GM21529 (cell line): ENCODE measurements around the gene ABHD4.
"Not testable (repeated sequence)": the region's sequence is repeated elsewhere in the genome, so short reads cannot be mapped to it uniquely, and the experiment has no call there.

Experiments used
- ATAC-seq: cut with Tn5 transposase; IDR thresholded peaks from one replicate; pipeline ENCODE4 v1.9.1; 2021; ENCODE audit not compliant: unreplicated experiment

ABHD4 gene

GRCh38 chr14:22598099-22598895 is at the start of gene ABHD4:
ABHD4 (plus strand) TSS chr14:22598300; CDS start chr14:22598307, 7 bp downstream.
- peak; percentile 79 for ATAC-seq

GRCh38 chr14:22549324-22549962 is 48.7 kb upstream of the ABHD4 start:
- ATAC-seq, result no peak

GRCh38 chr14:22549981-22550673 is 48.0 kb upstream of the ABHD4 start:
- peak; percentile 63 for ATAC-seq

DNA sequence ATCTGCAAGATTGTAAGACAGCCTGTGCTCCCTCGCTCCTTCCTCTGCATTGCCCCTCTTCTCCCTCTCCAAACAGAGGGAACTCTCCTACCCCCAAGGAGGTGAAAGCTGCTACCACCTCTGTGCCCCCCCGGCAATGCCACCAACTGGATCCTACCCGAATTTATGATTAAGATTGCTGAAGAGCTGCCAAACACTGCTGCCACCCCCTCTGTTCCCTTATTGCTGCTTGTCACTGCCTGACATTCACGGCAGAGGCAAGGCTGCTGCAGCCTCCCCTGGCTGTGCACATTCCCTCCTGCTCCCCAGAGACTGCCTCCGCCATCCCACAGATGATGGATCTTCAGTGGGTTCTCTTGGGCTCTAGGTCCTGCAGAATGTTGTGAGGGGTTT is 46.5 kb upstream of the ABHD4 start:
- ATAC-seq, result no peak

GRCh38 chr14:22552001-22552826 is 45.9 kb upstream of the ABHD4 start:
- ATAC-seq, result no peak

DNA sequence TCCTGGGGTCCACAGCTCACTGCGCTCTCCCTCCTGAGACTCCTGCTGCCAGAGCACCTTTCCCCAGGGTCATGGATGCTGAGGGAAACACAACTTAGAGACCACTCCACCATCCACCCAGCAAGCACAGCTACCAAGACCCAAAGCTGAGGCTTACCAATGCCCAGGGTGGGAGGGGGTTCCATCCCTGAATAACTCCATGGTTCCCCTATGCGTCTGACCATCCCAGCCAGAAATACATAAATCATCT is 45.3 kb upstream of the ABHD4 start:
- no peak for ATAC-seq

DNA sequence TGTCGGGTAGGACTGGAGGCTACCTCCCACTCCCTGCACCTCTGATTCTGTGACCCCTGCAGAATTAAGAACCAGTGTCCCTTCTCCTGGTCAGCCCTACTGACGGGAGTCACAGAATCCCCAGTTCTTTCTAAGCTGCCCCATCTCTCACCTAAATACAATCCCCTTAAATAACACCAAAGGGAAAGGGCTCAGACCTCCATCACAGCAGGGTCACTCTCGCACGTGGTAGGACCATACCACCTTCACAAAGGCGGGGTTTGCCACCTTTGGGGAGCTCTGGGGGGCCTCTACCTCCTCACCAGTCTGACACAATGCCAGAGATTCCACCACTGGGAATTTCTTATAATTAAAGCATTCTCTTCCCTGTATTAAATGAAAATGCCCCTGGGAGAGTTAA is 44.7 kb upstream of the ABHD4 start:
- ATAC-seq, result no peak

- ATAC-seq, result not testable (repeated sequence)
Measured at GRCh38 chr14:22553861-22554497, 44.1 kb upstream of the ABHD4 start.

DNA sequence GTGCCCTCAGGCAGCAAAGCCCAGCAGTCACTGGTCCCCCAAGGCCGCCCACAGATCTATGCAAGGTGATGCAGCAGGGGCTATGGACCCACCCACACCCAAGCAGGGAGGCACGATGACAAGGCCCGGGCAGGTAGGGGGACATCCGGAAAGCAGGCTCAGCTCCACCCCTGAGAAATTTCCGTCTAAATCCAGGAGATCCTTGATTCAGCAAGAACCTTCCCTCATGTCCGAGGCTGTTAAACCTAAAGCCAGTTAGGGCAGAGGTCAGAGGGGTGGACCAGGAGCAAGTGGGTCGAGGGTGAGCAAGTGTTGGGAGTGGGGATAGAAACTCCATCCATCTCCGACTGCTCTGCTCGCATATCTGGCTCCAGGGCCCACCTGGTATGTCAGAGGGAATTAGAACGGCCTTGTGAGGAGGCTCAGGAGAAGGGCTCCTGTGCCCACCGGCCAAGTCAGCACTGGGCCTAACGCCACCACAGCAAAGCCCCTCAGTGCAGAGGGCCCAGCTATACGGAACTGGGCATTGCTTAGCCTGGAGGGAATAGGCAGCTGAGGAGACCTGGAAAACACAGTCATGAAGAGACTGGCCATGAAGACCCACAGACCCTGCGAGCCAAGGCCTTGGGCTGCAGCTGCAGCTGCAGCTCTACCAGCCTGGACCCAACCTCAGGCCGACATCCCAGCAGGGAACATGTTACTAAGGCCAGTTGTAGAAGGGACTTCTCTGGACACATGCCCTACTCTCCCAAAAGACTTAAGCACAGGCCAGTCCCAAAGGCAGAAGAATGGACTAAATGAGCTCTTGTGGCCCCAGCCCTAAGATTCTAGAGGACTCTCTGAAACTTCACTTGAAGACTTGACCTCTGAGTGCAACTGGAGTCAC is 43.4 kb upstream of the ABHD4 start:
- no peak for ATAC-seq

DNA sequence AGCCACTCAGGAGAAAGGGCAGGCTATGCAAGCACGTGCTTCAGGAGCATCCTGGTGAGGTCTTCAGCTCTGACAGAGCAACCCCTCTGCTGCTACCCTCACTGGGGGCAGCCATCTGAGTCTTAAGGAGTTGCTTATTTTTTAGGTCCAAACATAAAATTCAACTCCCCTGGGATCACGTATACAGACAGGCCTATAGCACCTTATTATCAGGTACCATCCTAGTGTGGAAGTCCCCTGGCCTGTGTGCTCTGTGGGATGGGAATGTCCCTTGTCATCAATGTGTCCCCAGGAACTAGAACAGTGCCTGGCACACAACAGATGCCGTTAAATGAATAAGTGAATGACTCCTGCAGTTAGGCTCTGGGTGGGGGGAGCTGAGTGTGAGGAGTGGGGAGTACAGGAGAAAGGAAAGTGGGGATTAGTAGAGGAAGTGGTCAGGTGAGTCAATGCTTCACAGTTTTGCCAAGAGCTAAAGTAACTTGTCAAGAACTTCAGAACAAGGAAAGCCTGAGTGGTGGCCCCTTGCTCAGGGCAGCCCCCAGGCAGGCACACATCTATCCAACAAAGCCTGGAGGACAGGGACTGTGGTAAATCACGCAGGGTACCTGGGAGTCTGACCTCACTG is 42.6 kb upstream of the ABHD4 start:
- no peak for ATAC-seq

DNA sequence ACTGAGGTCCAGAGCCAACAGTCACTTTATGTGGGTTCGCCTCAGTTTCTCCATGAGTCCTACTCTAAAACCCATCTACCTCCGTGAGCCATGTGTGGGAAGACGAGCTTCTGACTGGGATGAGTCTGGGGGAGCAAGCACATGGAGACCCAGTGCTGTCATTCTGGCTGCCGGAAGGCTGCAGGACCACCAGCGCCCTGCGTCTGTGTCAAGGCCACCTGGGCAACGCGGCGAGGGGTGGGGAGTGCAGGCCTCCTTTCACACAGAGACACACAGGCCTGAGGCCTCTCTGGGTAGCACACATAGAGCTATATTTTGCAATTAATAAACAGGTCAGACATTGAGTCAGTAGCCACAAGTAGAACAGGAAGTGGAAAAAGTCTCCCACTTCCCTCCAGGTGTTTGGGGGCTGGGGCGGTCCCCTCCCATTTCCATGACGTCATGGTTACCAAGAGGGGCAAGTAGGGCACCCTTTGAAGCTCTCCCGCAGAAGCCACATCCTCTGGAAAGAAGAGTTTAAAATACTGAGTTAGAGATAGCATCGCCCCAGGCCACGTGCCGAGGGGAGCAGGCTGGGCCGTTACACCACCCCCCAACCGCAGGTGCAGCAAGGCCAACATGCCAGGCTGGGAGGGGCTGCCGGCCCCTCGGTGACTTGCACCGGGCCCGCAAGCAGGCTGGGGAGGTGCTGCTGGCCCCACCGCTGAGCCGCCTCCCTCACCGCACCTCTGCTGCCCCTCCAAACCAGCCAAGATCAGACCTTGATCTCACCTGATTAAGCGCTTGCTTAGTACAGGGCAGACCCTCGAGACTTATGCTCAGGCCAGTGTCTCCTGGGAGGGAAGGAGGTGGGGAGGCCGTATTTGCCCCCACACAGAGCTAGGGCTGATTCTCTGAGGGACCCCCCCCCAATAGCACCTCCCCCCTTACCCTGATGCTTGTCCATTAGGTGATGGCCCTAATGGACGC is 41.8 kb upstream of the ABHD4 start:
- ATAC-seq, result peak; percentile 66

DNA sequence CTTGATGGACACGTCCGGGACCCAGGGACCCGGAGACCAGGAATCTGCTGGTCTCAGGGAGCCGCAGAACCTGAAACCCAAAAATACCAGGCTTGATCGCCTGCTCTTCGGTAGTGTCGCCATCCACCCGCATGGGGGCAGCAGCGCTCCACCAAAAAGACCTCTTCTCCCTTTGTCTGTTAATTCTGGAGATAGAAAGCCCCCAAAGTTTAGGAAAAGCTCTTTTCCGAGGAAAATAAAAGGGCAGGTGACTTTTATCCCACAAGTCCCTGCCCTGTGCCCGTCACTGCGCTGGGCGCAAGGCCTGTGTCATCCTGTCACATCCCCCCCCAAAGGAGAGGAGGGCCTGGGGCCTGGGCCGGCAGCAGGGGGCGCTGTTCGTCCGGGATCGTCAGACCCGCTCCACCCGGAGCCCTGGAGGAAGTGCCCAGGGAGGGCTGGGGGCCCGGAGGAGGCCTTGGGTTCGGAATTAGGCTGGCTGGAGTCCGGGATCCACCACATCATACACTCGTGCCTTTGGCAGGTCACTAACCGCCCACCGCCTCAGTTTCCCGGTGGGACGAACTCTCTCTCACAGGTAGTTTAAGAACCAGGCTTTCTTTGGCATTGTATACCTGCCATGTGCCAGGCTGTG is 41.0 kb upstream of the ABHD4 start:
- peak; percentile 27 for ATAC-seq

DNA sequence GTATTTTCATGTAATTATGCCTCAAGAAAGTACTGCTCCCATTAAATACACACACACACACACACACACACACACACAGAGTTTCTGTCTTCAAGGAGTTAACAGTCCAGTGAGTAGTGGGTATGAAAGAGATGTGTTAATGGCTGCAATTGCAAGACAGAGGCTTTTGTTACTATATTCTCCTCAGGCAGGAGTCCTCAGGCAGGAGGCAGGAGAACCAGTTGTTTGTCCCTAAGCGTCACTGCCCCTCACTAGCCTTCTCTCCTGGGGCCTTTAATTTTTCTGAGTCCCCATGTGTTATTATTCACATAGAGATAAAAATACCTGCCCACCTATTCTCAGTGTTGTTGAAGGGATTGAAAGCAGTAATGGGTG is 40.3 kb upstream of the ABHD4 start:
- ATAC-seq, result no peak

- no peak for ATAC-seq
Measured at GRCh38 chr14:22558221-22558913, 39.7 kb upstream of the ABHD4 start.

DNA sequence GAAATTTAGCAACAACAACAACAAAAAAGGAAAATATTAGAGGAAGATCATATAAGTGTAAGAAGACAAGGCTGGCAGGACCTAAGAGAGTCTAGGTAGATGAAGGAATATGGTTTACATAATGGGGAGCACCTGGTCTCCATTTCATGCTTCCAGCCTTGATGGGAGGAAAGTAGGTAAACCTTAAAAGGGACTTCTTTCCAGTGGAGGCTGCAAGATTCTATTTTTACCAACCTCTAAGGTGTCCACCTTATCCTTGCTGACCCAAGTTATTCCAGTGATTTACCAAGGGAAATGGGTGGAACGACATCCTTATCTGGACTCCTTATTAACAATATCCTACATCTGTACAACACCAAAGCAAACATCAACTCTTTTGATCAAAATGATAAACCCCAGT is 39.1 kb upstream of the ABHD4 start:
- ATAC-seq, result no peak

GRCh38 chr14:22560662-22561365 is 37.3 kb upstream of the ABHD4 start:
- no peak for ATAC-seq

GRCh38 chr14:22561366-22561660 is 36.8 kb upstream of the ABHD4 start:
- ATAC-seq, result no peak
